H9 (cell line): Measurements from ENCODE around the gene SKAP1. TPM values are rescaled to one million over a fixed set of nuclear protein-coding genes. Genes with fewer than 3 reads are reported as not detected.

Experiments
- DNase-seq: peaks from one replicate; pipeline ENCODE4 v3.0.0-alpha.2; 2017
- H2AFZ ChIP-seq: one replicate; pipeline ENCODE4 v1.6.1; 2013; ENCODE audit warnings: mild to moderate bottlenecking, low read length, control low read depth, moderate library complexity
- H2AK5ac ChIP-seq: 2 replicates; pipeline ENCODE4 v1.6.1; 2013; ENCODE audit warnings: low read length, control low read depth, mixed read lengths; ENCODE audit not compliant: insufficient read length
- H2BK120ac ChIP-seq: one replicate; pipeline ENCODE4 v1.6.1; 2013; ENCODE audit warnings: low read depth, mild to moderate bottlenecking, low read length, control low read depth, inconsistent platforms; ENCODE audit not compliant: poor library complexity, severe bottlenecking
- H2BK12ac ChIP-seq: 2 replicates; pipeline ENCODE4 v1.6.1; 2013; ENCODE audit warnings: low read length, control low read depth, mixed read lengths, low read depth; ENCODE audit not compliant: insufficient read length
- H2BK15ac ChIP-seq: 2 replicates; pipeline ENCODE4 v1.6.1; 2013; ENCODE audit warnings: low read depth, low read length, control low read depth
- H2BK20ac ChIP-seq: one replicate; pipeline ENCODE4 v1.6.1; 2013; ENCODE audit warnings: low read depth, mild to moderate bottlenecking, low read length, control low read depth, inconsistent platforms; ENCODE audit not compliant: poor library complexity, severe bottlenecking
- H2BK5ac ChIP-seq: 2 replicates; pipeline ENCODE4 v1.6.1; 2013; ENCODE audit warnings: low read length, control low read depth, mixed read lengths; ENCODE audit not compliant: insufficient read length
- H3K14ac ChIP-seq: 2 replicates; pipeline ENCODE4 v1.6.1; 2013; ENCODE audit warnings: low read length, control low read depth; ENCODE audit not compliant: insufficient read depth
- H3K18ac ChIP-seq: 2 replicates; pipeline ENCODE4 v1.6.1; 2013; ENCODE audit warnings: low read depth, mild to moderate bottlenecking, mixed read lengths, low read length, control low read depth; ENCODE audit not compliant: insufficient read length
- H3K23ac ChIP-seq: 2 replicates; pipeline ENCODE4 v1.6.1; 2013; ENCODE audit warnings: low read length, control low read depth, mixed read lengths, low read depth; ENCODE audit not compliant: insufficient read length
- H3K23me2 ChIP-seq: 2 replicates; pipeline ENCODE4 v1.6.1; 2013; ENCODE audit warnings: low read depth, mild to moderate bottlenecking, mixed read lengths, low read length, control low read depth; ENCODE audit not compliant: insufficient read length, poor library complexity, severe bottlenecking
- H3K27ac ChIP-seq: 2 replicates; pipeline ENCODE4 v1.5.1; 2013; ENCODE audit warnings: low read length, control low read depth, mixed read lengths, low read depth; ENCODE audit not compliant: insufficient read length
- H3K27me3 ChIP-seq: 2 replicates; pipeline ENCODE4 v1.6.1; 2013; ENCODE audit warnings: low read length, control low read depth, inconsistent platforms; ENCODE audit not compliant: insufficient read depth
- H3K4ac ChIP-seq: 2 replicates; pipeline ENCODE4 v1.6.1; 2013; ENCODE audit warnings: low read depth, mild to moderate bottlenecking, control low read depth, inconsistent platforms, low read length, moderate library complexity
- H3K4me1 ChIP-seq: 2 replicates; pipeline ENCODE4 v1.6.1; 2013; ENCODE audit warnings: low read length, control low read depth, inconsistent platforms; ENCODE audit not compliant: insufficient read depth
- H3K4me2 ChIP-seq: 2 replicates; pipeline ENCODE4 v1.6.1; 2013; ENCODE audit warnings: low read length, control low read depth, mixed read lengths; ENCODE audit not compliant: insufficient read length, insufficient read depth
- H3K56ac ChIP-seq: 2 replicates; pipeline ENCODE4 v1.6.1; 2013; ENCODE audit warnings: low read depth, mild to moderate bottlenecking, mixed read lengths, low read length, control low read depth; ENCODE audit not compliant: insufficient read length
- H3K79me1 ChIP-seq: 2 replicates; pipeline ENCODE4 v1.6.1; 2013; ENCODE audit warnings: low read depth, mild to moderate bottlenecking, moderate library complexity, low read length, control low read depth, inconsistent platforms; ENCODE audit not compliant: insufficient read depth, poor library complexity, severe bottlenecking
- H3K79me2 ChIP-seq: 2 replicates; pipeline ENCODE4 v1.6.1; 2013; ENCODE audit warnings: low read length, control low read depth, inconsistent platforms; ENCODE audit not compliant: insufficient read depth
- H3K9ac ChIP-seq: 2 replicates; pipeline ENCODE4 v1.6.1; 2013; ENCODE audit warnings: low read length, control low read depth, mixed read lengths; ENCODE audit not compliant: insufficient read length; ENCODE audit errors: extremely low read depth
- H3K9me3 ChIP-seq: one replicate; pipeline ENCODE4 v1.6.1; 2013; ENCODE audit warnings: low read depth, low read length, inconsistent platforms; ENCODE audit not compliant: control insufficient read depth
- H3T11ph ChIP-seq: one replicate; pipeline ENCODE4 v1.6.1; 2013; ENCODE audit warnings: mild to moderate bottlenecking, low read length, control low read depth, inconsistent platforms
- H4K20me1 ChIP-seq: one replicate; pipeline ENCODE4 v1.6.1; 2013; ENCODE audit not compliant: control insufficient read depth, insufficient read length, insufficient read depth
- H4K5ac ChIP-seq: 2 replicates; pipeline ENCODE4 v1.6.1; 2013; ENCODE audit warnings: low read depth, mild to moderate bottlenecking, mixed read lengths, low read length, control low read depth; ENCODE audit not compliant: insufficient read length
- H4K8ac ChIP-seq: replicated peaks from 2 replicates; pipeline ENCODE4 v1.6.1; 2013; ENCODE audit warnings: low read length, control low read depth, mixed read lengths, low read depth; ENCODE audit not compliant: insufficient read length
- H4K91ac ChIP-seq: 2 replicates; pipeline ENCODE4 v1.6.1; 2013; ENCODE audit warnings: low read depth, mild to moderate bottlenecking, moderate library complexity, mixed read lengths, low read length, control low read depth; ENCODE audit not compliant: insufficient read length
- H3K27ac Mint-ChIP-seq, 3 experiments: 2 replicates in 2 of 3; 3 replicates in 1 of 3; pipeline ENCODE4 v1.8.0; 2020 to 2021; ENCODE audit warnings: mixed read lengths in 3 of 3, mild to moderate bottlenecking in 1 of 3, moderate library complexity in 1 of 3
- H3K27me3 Mint-ChIP-seq: 2 replicates; pipeline ENCODE4 v1.8.0; 2021; ENCODE audit warnings: low read depth, mild to moderate bottlenecking, moderate library complexity, mixed read lengths
- H3K36me3 Mint-ChIP-seq, 3 experiments: 2 replicates in 2 of 3; 3 replicates in 1 of 3; pipeline ENCODE4 v1.8.0; 2020 to 2021; ENCODE audit warnings: low read depth in 3 of 3, mixed read lengths in 3 of 3; ENCODE audit not compliant: insufficient read depth in 1 of 3
- H3K4me1 Mint-ChIP-seq, 2 experiments: 2 replicates each; pipeline ENCODE4 v1.8.0; 2020; ENCODE audit warnings: mixed read lengths in 2 of 2
- H3K4me3 Mint-ChIP-seq, 2 experiments: 2 replicates in 1 of 2; 3 replicates in 1 of 2; pipeline ENCODE4 v1.8.0; 2020 to 2021; ENCODE audit warnings: mild to moderate bottlenecking in 2 of 2, mixed read lengths in 2 of 2, moderate library complexity in 1 of 2
- H3K9me3 Mint-ChIP-seq, 2 experiments: 2 replicates in 1 of 2; 3 replicates in 1 of 2; pipeline ENCODE4 v1.8.0; 2020; ENCODE audit warnings: mild to moderate bottlenecking in 2 of 2, mixed read lengths in 2 of 2, moderate library complexity in 1 of 2
- WGBS: extraction: QIAGEN DNeasy Blood & Tissue Kit; methylation state at CpG from one replicate; pipeline ENCODE4 v1.1.7; 2013; ENCODE audit warnings: missing lambda C conversion rate, low lambda C conversion rate, mixed read lengths; ENCODE audit not compliant: insufficient read length; ENCODE audit errors: extremely low coverage; 5-methylcytosine and 5-hydroxymethylcytosine counted together
- total RNA-seq: library from RNA; stranded (reverse); gene quantifications from 2 replicates; pipeline ENCODE4 v1.2.1, GENCODE V29; 2021
- TF ChIP-seq, protein P1 (sequence below): fragments of 200-600 bp; sonication (generic); conservative IDR thresholded peaks from 3 replicates; pipeline ENCODE4 v1.8.0; 2021; ENCODE audit warnings: antibody characterized with exemption, mild to moderate bottlenecking

The SKAP1 gene
- total RNA-seq, 1 experiment from 2014 or later: not detected

DNA sequence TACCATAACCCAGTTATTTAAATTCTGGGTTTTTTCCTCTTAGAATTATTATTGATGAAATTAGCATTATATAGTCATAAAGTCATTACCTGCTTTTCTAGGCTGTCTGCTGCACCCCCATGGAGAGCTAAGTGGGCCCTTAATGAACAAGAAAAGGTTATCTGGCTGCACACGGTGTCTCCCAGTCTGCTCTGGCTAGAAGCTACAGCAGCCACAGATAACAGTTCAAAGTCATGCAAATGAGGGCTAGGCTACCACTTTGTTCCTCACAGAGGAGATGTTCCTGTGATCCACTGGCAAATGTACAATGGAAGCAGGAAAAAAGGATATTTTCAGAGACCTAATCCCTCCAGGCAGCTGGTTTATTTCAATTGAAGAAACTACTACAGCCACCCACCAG lies 210.4 kb downstream of the SKAP1 start:
- H3K36me3 Mint-ChIP-seq: no peaks in the 10 kb centered on the region
- WGBS: no CpG with 5 or more reads among the region's 1 CpG

More for the DNA sequence above, 210.4 kb downstream of the SKAP1 start:
- no peak overlapping the region for H3K56ac ChIP-seq
- no peaks in the 10 kb centered on the region for H4K20me1 ChIP-seq
- no peaks in the 10 kb centered on the region for H3K23me2 ChIP-seq
- no peak overlapping the region for H3K9ac ChIP-seq
- no peak overlapping the region for H4K8ac ChIP-seq
- no peak overlapping the region for H2BK15ac ChIP-seq
- Mint-ChIP-seq H3K4me1 (peaks cover 11% of the 10 kb centered on the region in 2 experiments), H3K9me3 (no peaks in the 10 kb centered on the region; a peak in 1 of 5 replicates), H3K27ac (no peak overlapping the region), H3K27me3 (peaks cover 68% of the 10 kb centered on the region), H3K4me3 (no peak overlapping the region)
- no peak overlapping the region for H3K27ac ChIP-seq
- no peak overlapping the region for H3T11ph ChIP-seq
- H3K14ac ChIP-seq: no peak overlapping the region
- no peak overlapping the region for H2AK5ac ChIP-seq
- H3K27me3 ChIP-seq: peaks cover 4% of the 10 kb centered on the region; the same call in 1 of the 2 replicates
- TF ChIP-seq, protein P1, sequence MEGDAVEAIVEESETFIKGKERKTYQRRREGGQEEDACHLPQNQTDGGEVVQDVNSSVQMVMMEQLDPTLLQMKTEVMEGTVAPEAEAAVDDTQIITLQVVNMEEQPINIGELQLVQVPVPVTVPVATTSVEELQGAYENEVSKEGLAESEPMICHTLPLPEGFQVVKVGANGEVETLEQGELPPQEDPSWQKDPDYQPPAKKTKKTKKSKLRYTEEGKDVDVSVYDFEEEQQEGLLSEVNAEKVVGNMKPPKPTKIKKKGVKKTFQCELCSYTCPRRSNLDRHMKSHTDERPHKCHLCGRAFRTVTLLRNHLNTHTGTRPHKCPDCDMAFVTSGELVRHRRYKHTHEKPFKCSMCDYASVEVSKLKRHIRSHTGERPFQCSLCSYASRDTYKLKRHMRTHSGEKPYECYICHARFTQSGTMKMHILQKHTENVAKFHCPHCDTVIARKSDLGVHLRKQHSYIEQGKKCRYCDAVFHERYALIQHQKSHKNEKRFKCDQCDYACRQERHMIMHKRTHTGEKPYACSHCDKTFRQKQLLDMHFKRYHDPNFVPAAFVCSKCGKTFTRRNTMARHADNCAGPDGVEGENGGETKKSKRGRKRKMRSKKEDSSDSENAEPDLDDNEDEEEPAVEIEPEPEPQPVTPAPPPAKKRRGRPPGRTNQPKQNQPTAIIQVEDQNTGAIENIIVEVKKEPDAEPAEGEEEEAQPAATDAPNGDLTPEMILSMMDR: no peak
- no peak overlapping the region for H2BK20ac ChIP-seq
- no peak overlapping the region for H2BK12ac ChIP-seq
- no peaks in the 10 kb centered on the region for H3K9me3 ChIP-seq
- H3K4me1 ChIP-seq: peaks cover 3% of the 10 kb centered on the region
- H2BK120ac ChIP-seq: no peak overlapping the region
- no peak overlapping the region for H3K18ac ChIP-seq
- H3K4me2 ChIP-seq: no peak overlapping the region
- H4K5ac ChIP-seq: no peak overlapping the region
- no peak overlapping the region for H2AFZ ChIP-seq
- H2BK5ac ChIP-seq: no peak overlapping the region
- no peaks in the 10 kb centered on the region for H3K79me2 ChIP-seq
- H4K91ac ChIP-seq: no peak overlapping the region
- no peaks in the 10 kb centered on the region for H3K79me1 ChIP-seq
- peak; percentile 48 for DNase-seq
- H3K4ac ChIP-seq: no peak overlapping the region
- H3K23ac ChIP-seq: no peak overlapping the region
